HG02938 (cell line): ENCODE data around the gene IRAK4.

Experiments used
- ATAC-seq: cut with Tn5 transposase; IDR thresholded peaks from one replicate; pipeline ENCODE4 v1.9.1; 2021; ENCODE audit warnings: mild to moderate bottlenecking, moderate library complexity; ENCODE audit not compliant: unreplicated experiment

Gene IRAK4

DNA sequence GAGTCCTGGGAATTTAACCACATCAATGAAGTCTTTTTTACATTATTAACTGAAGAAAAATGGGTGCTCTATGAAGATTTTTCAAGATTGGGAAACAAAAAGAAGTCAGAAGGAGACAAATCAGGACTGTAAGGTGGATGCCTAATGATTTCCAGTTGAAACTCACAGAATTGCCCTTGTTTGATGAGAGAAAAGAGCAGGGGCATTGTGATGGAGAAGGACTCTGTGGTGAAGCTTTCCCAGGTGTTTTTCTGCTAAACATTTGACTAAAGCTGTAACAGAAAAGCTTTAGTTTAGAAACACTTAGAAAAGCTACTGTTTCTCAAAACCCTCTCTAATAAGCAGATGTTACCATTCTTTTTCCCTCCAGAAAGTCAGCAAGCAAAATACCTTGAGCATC is 5.8 kb downstream of the IRAK4 start:
- ATAC-seq, result no peak

- no peak for ATAC-seq
Measured at GRCh38 chr12:43766291-43766690, 7.5 kb downstream of the IRAK4 start.

- ATAC-seq, result no peak
Measured at GRCh38 chr12:43776498-43776897, 17.7 kb downstream of the IRAK4 start.

GRCh38 chr12:43786899-43787693 is 28.3 kb downstream of the IRAK4 start:
- ATAC-seq, result no peak

DNA sequence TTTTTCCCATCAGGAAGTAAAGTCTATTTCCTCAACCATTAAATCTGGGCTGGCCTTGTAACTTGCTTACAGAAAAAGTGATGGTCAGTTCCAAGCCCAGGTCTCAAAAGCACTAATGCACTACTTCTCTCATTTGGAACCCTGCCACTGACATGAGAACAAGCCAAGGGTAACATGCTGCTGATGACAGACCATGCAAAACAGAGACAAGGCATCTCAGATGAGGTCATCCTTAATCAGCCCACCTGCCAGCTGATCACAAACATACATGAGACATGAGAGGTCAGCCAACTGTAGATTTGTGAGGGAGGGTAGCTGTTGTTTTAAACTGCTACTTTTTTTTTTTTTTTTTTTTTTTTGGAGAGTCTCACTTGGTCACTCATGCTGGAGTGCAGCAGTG is 31.2 kb downstream of the IRAK4 start:
- no peak for ATAC-seq

DNA sequence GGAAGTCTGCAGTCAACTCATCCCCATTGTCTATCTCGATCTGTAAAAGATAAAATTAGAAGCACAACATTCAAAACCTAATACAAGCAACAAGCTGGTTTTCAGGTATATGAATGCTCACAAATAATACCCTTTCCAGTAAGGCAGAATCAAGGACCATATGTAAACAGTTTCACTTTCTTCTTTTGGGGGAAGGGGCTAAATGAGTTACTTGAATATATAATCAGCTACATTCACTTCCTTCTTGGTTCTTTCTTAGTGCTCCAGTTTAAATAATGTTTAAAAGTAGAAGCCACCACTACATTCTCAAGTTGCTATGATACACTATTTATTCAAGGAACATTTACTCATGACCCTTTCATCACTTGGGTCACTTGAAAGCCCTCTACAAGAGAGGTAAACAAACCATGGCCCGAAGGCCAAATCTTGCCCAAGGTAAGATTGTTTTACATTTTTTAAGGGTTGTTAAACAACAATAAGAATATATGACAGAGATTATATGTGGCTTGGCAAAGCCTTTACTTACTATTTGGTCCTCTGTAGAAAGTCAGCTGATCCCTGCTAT is 37.0 kb downstream of the IRAK4 start:
- ATAC-seq, result no peak

DNA sequence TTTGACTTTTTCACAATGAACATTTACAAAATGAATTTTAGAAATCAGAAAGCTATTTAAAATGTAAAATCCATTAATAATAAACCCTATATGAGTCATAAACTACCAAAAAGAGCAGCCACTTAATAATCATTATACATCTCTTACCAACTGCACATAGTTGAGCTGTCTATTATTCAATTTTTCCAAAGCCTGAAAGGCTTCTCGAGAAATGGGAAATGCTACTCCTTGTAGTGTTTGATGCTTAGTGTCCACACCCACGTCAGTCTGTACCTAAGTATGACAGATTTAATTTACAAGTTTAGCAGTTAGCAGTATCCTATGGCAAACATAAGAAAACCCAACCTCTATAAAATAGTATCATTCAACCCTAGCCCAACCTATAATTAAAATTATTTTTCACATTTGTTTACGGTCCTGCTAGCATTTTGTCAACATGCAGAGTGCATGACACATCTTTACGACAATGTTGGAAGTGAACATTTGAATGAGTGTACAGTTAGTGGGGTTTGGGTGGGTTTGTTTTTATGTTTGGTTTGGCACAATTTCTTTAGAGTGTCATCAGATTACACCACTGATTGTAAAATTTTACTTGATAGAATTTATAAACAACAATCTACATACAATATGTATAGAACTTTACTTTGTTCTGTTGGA is 38.9 kb downstream of the IRAK4 start:
- no peak for ATAC-seq

- ATAC-seq, result peak; percentile 28
Measured at GRCh38 chr12:43805149-43805859, 46.6 kb downstream of the IRAK4 start.

DNA sequence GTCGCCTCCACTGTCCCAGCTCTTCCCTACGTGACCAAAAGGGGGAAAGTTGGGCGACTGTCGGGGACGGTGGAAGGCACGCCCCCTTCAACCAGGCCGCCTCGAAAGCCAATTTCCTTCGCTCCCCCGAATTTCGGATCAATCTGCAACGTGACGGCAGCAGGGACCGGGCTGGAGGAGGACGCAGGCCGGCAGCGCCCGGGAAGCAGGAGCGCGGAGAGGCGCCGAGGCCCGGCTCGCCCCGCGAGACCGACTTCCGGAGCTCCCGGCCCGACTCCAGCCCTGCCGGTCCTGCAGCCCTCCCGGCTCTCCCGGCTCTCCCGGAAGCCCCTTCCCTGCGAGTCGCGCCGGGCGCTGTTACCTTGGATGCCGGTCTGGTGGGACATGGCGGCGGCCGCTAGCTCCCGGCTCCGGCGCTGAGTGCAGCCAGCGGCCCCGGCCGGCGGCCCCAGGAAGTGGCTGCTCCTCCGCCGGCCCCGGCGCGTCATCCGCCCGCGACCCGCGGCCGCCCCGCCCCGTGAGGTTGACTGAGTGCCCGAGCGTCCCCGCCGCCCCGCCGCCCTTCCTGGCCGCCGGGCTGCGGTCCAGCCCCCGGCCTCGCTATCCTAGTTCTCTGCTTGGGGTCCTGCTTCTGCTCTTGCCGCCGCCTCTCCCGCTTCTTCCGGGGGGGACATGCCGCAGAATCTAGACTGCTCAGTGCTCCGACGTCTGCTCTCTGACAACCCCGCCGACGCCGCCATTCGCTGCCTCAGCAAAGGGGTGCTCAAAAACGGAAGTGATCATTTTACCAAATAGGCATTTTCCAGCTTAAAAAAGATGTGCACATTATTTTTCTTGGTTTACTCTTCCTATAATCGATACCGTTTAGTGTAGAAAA is 47.3 kb downstream of the IRAK4 start, which contains the start of gene TWF1:
TSS of gene TWF1 (minus strand) at position 458 of the 877 bp plus-strand sequence. CDS start at position 386, 72 bp downstream.
- ATAC-seq, result peak; percentile 88

GRCh38 chr12:43806737-43807072 is 48.0 kb downstream of the IRAK4 start:
- ATAC-seq, result no peak

DNA sequence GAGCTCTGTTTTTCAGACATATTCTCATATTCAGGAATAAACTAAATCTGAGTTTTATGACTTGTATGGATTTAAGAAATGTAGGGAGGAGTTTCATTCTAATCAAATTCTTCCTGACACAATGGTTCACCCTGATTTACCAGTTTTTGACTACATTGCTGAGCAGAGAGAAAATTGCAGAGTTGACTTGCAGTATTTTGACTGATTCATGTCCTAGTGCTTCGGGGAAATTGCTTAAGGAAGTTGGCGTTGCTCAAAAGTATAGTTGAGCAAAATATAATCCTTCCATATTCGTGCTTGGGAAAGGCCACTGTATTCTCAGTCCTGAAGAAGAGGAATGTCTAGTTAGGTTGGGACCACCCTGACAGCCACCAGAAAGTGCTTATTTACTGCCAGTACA is 48.6 kb downstream of the IRAK4 start:
- no peak for ATAC-seq

DNA sequence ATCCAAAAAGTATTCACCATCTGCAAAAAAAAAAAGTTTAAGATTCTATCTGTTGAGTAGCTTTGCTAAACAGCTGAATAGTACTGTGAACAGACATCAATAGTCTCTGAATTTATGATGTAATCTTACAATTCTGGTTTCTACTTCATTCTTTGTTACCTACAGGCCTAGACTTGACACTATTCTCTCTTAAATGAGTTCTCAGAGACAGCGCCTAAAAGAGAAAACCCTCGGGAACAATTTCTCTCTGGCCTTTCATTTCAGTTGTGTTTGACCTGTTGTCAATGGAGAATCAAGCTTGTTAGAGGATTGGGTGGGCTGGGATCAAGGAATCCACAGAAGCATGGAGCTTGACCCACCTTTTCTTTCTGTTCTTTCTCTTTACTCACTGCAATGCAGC is 53.3 kb downstream of the IRAK4 start:
- no peak for ATAC-seq

- ATAC-seq, result no peak
Measured at GRCh38 chr12:43812926-43813325, 54.2 kb downstream of the IRAK4 start.

DNA sequence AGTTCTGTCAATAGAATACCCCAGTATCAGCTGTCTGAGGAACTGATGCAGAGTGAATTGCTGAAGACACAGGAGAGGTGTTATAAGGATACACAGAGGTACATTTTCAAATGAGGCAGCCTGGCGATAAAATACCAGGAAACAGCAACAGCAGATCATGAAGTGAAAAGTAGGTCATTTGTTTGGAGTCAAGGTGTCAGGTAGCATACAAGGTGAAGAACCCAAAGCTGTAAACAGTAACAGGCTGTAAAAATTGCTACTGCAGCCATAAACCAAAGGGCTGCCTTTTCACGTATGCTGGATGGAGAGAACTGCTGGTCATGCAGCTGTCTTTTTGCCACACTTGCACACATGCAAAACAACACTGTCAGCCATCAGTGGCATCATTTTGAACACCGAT is 56.7 kb downstream of the IRAK4 start:
- ATAC-seq, result no peak

GRCh38 chr12:43816168-43816567 is 57.4 kb downstream of the IRAK4 start:
- ATAC-seq, result no peak

DNA sequence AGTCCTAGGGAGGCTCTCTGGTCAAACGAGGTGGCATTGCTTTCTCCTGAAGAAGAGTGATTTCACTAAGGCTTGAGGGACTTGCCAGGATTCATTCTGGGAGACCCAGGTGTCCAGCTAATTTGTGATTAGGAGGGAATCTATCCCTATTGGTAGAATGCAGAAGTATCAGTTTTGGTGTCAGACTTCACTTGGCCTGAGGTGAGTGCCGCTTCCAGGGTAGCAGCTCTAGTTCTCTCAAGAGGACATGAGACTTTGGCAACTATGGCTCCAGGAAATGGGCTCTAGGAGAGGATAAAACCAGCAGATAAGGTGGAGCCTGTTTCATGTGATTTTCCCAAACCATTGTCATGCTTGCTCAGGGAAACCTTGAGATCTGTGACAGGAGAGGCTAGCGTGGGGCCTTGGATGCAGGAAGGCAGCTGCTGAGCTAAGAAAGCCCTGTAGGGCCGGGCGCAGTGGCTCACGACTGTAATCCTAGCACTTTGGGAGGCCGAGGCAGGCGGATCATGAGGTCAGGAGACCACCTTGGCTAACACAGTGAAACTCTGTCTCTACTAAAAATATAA is 65.5 kb downstream of the IRAK4 start:
- no peak for ATAC-seq

DNA sequence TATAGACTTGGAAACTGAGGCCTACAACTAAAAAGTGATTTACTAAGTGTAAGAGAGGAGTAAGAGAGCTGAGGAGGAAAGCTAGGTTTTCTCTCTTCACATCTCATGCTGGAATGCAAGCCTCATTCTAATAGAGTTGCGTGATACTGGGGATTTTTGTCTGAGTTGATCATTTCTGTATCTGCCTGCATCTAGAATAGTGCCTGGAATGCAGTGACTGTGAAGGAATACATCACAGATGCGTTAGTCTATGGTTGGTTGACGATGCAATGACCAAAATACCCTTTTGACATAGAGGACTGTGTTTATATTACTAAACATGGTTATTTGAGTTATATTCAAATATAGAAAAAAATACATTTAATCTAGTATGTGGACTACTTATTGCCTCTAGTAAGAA is 67.9 kb downstream of the IRAK4 start:
- ATAC-seq, result no peak

- no peak for ATAC-seq
Measured at GRCh38 chr12:43827093-43827492, 68.3 kb downstream of the IRAK4 start.

DNA sequence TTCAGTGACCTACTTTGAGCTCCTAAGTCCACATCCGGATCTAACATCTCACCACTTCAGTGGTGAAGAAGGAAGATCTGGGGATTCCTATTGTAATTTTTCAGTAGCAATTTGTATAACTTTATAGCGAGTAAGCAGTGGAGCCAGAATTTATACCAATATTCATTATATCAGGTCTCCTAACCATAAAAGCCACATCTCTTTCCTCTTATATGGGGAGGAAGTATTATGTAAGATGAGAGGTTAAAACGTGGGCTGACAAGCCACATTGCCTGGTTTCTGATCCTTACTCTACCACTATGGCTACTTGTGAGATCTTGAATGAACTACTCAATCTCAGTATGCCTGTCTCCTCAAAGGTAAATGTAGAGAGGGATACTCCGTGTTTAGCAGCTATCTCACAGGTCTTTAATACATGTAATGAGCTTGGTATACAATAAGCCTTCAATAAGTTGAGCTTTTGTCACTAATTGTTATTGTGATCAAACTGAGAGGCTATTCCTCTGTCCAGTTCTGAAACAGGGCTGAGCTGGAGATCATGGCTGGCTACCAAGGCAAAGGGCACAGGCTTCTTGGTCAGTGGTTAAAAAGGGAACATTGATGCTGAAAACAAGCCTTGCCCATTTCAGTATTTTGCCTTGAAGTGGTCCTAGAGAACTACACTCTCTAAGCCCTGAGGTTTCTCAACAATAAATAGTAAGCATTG is 73.9 kb downstream of the IRAK4 start:
- no peak for ATAC-seq

GRCh38 chr12:43835264-43835655 is 76.5 kb downstream of the IRAK4 start:
- ATAC-seq, result peak; percentile 13
